Ovary (tissue), 3 donors: ENCODE data around the gene ST3GAL6.

ENCODE experiments used
- POLR2A ChIP-seq: fragments of 450-650 bp; IDR thresholded peaks from one replicate; pipeline ENCODE4 v1.6.1; 2017; ENCODE audit warnings: antibody characterized with exemption, mild to moderate bottlenecking, moderate library complexity
- TF ChIP-seq, protein P1 (sequence below), 3 donors: fragments of 450-650 bp in 2 of 3; fragments of 200-600 bp in 1 of 3; IDR thresholded peaks; one replicate each; pipeline versions ENCODE4 v1.5.1 to v1.8.0; 2016 to 2022; ENCODE audit warnings: antibody characterized with exemption in 3 of 3, mild to moderate bottlenecking in 1 of 3
- donor health status: DM: no; HTN: no; CAD: no.

- no peak for TF ChIP-seq POLR2A
- TF ChIP-seq, protein P1, sequence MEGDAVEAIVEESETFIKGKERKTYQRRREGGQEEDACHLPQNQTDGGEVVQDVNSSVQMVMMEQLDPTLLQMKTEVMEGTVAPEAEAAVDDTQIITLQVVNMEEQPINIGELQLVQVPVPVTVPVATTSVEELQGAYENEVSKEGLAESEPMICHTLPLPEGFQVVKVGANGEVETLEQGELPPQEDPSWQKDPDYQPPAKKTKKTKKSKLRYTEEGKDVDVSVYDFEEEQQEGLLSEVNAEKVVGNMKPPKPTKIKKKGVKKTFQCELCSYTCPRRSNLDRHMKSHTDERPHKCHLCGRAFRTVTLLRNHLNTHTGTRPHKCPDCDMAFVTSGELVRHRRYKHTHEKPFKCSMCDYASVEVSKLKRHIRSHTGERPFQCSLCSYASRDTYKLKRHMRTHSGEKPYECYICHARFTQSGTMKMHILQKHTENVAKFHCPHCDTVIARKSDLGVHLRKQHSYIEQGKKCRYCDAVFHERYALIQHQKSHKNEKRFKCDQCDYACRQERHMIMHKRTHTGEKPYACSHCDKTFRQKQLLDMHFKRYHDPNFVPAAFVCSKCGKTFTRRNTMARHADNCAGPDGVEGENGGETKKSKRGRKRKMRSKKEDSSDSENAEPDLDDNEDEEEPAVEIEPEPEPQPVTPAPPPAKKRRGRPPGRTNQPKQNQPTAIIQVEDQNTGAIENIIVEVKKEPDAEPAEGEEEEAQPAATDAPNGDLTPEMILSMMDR (IDR thresholded peaks at IDR 0.05), result no peak
These were observed 66.2 kb downstream of the ST3GAL6 start for GRCh38 chr3:98829246-98829832.
